ENCODE measurements around the gene TRIM24.

The TRIM24 gene

DNA sequence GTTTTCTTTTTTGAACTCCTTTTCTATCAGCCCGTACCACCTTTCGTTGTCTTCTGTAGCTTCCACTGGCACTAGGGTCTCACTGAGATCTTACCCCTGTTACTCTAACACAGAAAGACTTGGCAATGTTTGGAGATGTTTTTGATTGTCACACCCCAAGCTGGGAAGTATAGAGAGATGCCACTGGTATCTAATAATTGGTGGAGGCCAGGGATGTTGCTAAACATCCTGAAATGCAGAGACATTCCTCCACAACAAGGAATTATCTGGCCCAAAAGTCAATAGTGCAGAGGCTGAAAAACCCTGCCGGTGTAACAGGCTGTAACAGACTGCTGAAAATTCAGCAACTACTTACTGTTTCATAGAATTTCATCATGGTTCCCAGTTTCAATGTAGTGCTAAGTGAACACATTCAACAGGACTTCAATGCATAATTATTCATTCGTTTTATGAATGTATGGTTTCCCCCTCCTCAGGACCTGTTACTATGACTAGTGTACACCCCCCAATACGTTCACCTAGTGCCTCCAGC lies 115.9 kb downstream of the TRIM24 start:
- DNase-seq (ENCODE audit: low read depth, low spot score): no peak

- no peak for DNase-seq (ENCODE audit: low read depth, low spot score)
Observed at GRCh38 chr7:138579136-138579535, 119.1 kb downstream of the TRIM24 start.

DNA sequence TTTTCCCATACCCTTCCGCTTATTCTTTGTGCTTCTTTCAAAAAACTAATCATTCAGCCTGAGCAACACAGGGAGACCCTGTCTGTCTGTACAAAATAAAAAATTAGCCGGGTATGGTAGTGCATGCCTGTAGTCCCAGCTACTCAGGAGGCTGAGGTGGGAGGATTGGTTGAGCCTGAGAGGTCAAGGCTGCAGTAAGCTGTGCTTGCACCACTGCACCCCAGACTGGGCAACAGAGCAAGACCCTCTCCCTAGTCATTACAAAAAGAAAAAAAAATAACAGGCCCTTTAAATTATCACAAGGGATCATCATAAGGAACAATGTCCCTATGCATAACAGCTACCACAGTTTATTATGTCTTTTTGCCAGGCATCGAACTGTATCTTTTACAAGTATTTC lies 119.6 kb downstream of the TRIM24 start:
- no peak for DNase-seq (ENCODE audit: low read depth, low spot score)

- DNase-seq (ENCODE audit: low read depth, low spot score): no peak
Observed at GRCh38 chr7:138581065-138581464, 121.0 kb downstream of the TRIM24 start.

DNA sequence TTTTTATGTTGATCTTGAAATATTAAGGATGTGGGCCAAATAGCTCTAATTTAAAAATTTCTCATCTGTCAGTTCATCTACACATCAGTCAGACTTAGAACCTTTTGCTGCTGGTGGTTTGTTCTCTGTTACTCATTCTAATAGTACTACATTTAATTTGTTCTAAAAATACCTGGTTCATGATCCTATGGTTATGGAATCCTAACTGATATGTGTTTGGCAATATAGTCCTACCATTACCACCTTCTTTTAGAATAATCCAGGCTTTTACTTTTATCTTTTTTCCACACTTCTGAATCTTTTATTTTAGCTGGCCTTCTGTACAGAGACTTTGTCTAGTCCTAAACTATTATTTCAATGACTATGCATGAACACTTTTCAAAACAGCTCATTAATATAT lies 124.2 kb downstream of the TRIM24 start:
- DNase-seq (ENCODE audit: low read depth, low spot score): no peak

- no peak for DNase-seq (ENCODE audit: low read depth, low spot score)
Observed at GRCh38 chr7:138584696-138585095, 124.6 kb downstream of the TRIM24 start.

DNA sequence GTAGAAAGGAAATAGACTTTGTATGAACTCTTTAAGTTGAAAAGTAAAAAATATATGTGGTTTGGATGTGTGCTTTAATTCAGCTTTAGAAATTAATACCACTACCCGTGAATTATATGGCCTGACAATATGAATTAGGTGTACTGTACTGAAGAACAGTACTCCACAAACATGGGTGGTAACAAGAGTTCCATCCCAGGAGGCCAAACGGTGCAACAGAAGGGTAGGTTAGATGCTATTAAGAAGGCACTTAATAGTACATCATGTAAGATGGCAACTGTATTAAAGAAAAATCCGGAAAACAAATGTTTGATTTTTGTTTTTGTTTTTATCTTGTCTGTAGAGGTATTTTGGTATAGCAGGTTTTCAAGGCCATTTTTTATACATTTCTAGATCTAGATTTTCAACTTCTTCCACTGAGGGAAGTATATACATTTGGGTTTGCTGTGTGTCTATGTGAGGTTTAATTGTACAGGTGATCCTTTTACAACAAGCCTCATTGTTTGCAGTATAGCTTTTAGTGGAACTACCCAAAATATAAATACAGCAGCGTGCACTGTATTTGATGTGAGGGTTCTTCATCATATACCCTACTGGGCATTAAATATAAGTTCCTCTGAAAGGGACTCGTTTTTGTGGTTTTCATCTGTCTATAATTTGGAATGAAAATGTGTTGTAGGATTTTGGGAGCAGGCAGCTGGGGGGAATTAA lies 125.4 kb downstream of the TRIM24 start:
- DNase-seq (ENCODE audit: low read depth, low spot score): no peak

GRCh38 chr7:138587485-138587884 lies 127.4 kb downstream of the TRIM24 start:
- no peak for DNase-seq (ENCODE audit: low read depth, low spot score)

GRCh38 chr7:138588986-138589385 lies 128.9 kb downstream of the TRIM24 start:
- DNase-seq (ENCODE audit: low read depth, low spot score): no peak

GRCh38 chr7:138590154-138590553 lies 130.1 kb downstream of the TRIM24 start:
- no peak for DNase-seq (ENCODE audit: low read depth, low spot score)

DNA sequence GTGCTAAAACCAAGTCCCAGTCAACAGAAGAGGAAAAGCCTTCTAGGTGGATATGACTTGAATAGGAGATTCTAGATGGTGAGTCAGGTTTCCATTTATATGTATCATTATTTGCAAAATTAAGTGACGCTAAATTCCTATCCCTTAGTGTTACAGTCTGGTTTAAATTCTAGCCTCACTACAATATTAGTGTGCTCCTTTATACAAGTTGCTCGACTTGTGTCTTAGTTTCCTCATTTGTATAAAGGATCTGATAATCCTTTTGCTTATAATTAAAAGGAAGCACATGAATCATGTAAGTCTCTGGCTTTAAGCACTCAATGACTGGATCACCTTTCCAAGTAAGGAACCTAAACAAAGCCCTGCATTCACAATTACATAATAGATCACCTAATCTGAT lies 135.4 kb downstream of the TRIM24 start:
- DNase-seq (ENCODE audit: low read depth, low spot score): no peak

DNA sequence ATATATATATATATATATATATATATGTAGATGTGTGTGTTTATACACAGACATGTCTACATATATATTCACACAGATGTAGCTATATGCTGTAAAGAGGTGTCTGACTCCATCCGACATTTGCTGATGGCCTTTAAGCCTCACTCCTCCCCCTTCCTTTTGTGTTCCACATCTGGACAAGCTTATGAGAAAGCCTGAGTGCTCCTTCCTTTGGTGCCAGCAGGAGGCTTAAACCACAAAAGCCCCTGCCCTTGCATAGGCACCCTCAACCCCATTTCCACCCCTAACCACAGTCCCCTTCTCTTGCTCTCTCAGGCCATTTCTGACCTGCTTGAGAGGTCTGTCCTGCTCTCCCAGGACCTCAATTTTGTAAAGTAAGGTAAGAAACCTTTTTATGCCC lies 142.4 kb downstream of the TRIM24 start:
- no peak for DNase-seq (ENCODE audit: low read depth, low spot score)

DNA sequence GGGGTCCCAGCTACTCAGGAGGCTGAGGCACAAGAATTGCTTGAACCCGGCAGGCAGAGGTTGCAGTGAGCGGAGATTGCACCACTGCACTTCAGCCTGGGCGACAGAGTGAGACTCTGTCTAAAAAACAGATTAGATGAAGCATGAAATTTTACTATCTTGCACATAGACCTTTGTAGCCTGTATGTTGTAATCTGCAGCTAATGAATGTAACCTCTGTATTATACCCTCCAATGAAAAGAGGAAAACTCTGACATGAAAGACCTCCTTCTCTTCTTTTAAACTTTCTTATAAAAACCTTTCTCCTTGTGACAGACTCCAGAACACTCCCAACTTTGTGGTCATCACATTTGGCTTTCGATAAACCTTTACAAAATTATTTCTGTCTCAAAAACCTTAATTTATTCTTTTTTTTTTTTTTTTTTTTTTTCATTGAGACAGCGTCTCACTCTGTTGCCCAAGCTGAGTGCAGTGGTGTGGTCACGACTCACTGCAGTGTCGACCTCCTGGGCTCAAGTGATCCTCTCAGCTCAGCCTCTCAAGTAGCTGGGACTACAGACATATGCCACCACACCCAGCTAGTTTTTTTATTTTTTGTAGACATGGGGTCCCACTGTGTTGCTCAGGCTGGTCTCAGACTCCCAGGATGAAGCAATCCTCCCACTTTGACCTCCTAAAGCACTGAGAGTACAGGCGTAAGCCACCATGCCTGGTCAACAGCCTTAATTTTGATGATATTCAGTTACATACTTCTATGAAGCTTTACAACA lies 143.7 kb downstream of the TRIM24 start:
- no peak for DNase-seq (ENCODE audit: low read depth, low spot score)

- DNase-seq (ENCODE audit: low read depth, low spot score): no peak
Observed at GRCh38 chr7:138606236-138606635, 146.2 kb downstream of the TRIM24 start.

DNA sequence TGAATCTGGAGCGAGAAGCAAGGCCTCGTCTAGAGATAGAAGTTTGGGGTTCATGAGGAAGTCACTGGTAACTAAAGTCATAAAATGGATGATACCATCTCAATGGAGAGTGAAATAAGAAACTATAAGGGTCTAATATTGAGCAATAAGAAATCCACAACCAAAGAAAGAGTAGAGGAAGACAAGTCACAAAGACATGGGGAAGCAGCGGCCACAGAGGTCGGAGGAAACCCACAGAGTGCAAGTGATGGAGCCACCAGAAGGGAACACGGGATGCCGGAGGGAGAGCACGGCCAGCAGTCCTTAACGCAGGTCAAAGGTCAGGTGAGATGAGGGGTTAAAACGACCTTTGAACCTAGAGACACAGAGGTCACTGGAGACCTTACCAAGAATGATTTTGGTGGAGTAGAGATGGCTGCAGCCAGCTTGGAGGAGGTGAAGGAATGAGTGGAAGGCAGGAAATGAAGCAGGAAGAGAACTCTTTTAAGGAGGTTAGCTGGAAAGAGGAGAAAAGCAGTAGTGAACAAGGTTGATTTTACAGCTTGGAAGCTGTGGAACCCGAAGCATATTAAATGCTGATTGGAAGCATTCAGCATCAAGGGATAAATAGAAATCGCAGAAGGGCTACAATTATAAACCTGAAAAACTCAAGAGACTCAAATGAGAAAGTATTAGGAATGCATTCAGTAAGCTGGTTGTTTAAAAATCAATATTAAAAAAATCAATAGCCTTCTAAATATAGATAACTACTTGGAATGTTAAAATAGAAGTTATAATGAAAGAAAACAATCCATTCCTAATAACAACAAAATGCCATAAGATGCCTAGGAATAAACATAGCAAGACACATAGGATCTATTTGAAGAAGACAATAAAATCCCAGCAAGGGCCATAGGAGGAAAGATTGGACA lies 147.4 kb downstream of the TRIM24 start:
- no peak for DNase-seq (ENCODE audit: low read depth, low spot score)

GRCh38 chr7:138608275-138608674 lies 148.2 kb downstream of the TRIM24 start:
- DNase-seq (ENCODE audit: low read depth, low spot score): no peak

DNA sequence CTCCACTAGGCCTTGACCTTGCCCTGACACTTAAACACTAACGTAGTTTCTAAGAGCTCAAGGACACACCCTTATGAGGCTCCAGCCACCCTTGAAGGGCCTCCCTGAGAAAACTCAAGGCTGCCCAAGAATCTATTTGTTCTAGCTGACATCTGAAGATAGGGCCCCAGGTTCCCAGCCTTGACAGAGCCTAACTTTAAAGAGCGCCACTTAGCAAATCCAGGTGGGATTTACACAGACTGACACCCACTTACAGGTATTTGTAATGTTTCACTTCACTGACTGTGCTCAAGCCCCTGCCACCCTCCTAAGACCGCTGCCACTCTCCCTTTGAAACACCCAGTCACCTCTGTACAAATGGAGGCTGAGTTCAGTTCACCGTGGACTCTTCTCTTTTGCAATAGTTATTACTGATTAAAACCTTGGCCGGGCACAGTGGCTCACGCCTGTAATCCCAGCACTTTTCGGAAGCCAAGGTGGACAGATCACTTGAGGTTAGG lies 150.7 kb downstream of the TRIM24 start:
- DNase-seq (ENCODE audit: low read depth, low spot score): no peak

DNA sequence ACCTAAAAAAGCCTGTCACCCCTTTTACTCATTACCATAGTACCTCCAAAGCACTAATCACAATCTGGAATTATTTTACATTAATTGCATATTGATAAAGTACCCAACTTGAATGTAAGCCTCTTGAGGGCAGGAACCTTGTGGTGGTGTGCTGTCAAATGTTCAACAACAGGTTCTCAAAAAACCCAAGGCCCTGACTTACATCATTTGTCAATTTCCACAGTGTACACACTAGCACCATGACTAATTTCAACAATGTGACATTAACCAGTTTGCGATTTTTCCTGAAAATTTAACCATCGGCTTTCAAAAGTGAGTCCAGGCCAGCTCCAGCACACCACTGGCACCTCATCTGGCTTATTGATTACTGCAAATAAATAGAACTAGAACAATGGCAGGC lies 153.6 kb downstream of the TRIM24 start:
- DNase-seq (ENCODE audit: low read depth, low spot score): no peak

DNA sequence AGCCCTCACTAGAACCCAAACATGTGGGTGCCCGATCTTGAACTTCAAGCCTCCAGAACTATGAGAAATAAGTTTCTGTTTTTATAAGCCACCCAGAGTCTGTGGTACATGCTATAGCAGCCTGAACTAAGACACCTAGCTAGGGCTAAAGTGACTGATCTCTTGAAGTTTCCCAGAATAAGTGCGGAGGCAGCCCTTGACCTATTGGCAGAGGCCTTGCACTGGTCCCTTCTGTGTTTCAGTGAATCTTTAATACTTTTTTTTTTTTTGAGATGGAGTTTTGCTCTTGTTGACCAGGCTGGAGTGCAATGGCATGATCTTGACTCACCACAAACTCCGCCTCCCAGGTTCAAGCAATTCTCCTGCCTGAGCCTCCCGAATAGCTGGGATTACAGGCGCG lies 156.0 kb downstream of the TRIM24 start:
- DNase-seq (ENCODE audit: low read depth, low spot score): no peak

DNA sequence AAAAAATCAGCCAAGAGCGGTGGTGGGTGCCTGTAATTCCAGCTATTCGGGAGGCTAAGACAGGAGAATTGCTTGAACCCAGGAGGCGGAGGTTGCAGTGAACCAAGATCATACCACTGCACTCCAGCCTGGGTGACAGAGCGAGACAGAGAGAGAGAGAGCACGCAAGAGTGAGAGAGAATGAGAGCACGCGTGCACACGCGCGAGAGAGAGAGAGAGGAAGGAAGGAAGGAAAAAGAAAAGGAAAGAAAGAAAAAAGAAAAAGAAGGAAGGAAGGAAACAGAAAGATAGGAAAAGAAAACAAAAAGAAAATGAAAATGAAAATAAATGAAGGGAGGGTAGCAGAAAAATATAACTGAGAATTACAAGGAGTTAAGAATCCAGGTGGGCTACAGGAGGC lies 158.4 kb downstream of the TRIM24 start:
- DNase-seq (ENCODE audit: low read depth, low spot score): no peak

DNA sequence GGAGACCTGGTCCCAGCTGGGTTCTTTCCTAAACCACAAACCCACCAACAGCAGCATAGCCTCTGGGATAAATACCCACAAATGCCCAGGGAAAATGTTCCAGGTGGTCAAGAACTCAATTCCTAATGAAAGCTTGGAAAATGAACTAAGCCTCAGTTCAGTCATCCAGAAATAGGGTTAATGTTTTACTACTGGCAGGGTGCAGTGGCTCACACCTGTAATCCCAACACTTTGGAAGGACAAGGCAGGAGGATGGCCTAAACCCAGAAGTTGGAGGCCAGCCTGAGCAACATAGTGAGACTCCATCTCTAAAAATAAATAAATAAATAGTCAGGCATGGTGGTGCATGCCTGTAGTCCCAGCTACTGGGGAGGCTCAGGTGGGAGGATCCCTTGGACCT lies 158.9 kb downstream of the TRIM24 start:
- DNase-seq (ENCODE audit: low read depth, low spot score): no peak

DNA sequence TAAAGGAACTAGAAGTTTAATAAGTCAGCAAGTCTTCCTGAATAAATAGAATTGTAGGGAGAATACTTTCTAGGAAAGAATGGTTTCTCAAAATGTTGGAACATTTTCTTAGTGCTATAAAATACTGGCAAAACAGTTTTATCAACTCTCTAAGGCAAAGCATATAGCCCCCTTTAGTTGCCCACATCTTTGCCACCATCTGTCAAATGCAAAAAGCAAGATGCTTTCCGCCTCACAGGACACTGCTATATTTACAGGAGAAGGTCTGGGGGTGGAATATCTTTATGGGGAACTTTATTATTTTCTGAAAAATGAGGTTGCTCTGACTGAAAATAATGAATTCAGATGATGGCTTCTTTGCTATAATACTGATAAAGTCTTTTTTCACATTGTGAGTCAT lies 162.8 kb downstream of the TRIM24 start:
- DNase-seq (ENCODE audit: low read depth, low spot score): no peak
